A673 (cell line): Measurements from ENCODE around the gene VWA2. TPM values are rescaled to one million over a fixed set of nuclear protein-coding genes. Genes with fewer than 3 reads are reported as not detected.

Experiments used
- BruUV-seq: library from RNA; stranded (reverse); fragments of 400-500 nt; replicated peaks from 2 replicates; lab custom pipeline; 2021; lab: Mats Ljungman, UMichigan
- CTCF ChIA-PET: fragments of 300-600 bp; sonication (Branson Sonifier 250); formaldehyde crosslinking; loops from one replicate; lab custom pipeline; 2022; ENCODE audit warnings: antibody characterized with exemption; lab: Charles Lee
- POLR2A ChIA-PET: fragments of 300-600 bp; sonication (Branson Sonifier 250); formaldehyde crosslinking; loops from one replicate; lab custom pipeline; 2022; ENCODE audit warnings: antibody characterized with exemption; ENCODE audit not compliant: low non-redundant PET; lab: Charles Lee
- DNase-seq: peaks from one replicate; pipeline ENCODE4 v3.0.0-alpha.2; 2015; ENCODE audit warnings: low spot score
- H3K27ac ChIP-seq: fragments of 200-600 bp; sonication (generic); 2 replicates; pipeline ENCODE4 v1.5.1; 2016; ENCODE audit warnings: mixed run types, low read depth, mild to moderate bottlenecking, mixed read lengths, antibody characterized with exemption, low read length; ENCODE audit not compliant: poor library complexity, severe bottlenecking
- H3K27me3 ChIP-seq: fragments of 200-600 bp; sonication (generic); replicated peaks from 2 replicates; pipeline ENCODE4 v1.6.1; 2017; ENCODE audit warnings: mixed run types, low read depth, mild to moderate bottlenecking, mixed read lengths, antibody characterized with exemption, low read length; ENCODE audit not compliant: insufficient read depth, poor library complexity
- H3K36me3 ChIP-seq: fragments of 200-600 bp; sonication (generic); 2 replicates; pipeline ENCODE4 v1.6.1; 2016; ENCODE audit warnings: mixed run types, mild to moderate bottlenecking, mixed read lengths, antibody characterized with exemption, low read length; ENCODE audit not compliant: insufficient read depth, poor library complexity, severe bottlenecking
- H3K4me1 ChIP-seq: fragments of 200-600 bp; sonication (generic); 2 replicates; pipeline ENCODE4 v1.6.1; 2017; ENCODE audit warnings: mixed run types, mild to moderate bottlenecking, mixed read lengths, antibody characterized with exemption, low read length; ENCODE audit not compliant: insufficient read depth, poor library complexity, severe bottlenecking
- H3K4me3 ChIP-seq: fragments of 200-600 bp; sonication (generic); 2 replicates; pipeline ENCODE4 v1.5.1; 2016; ENCODE audit warnings: low read depth, mixed run types, mild to moderate bottlenecking, mixed read lengths, low read length; ENCODE audit not compliant: poor library complexity, severe bottlenecking
- H3K9me3 ChIP-seq: fragments of 200-600 bp; sonication (generic); 2 replicates; pipeline ENCODE4 v1.6.1; 2016; ENCODE audit warnings: mixed run types, low read depth, mild to moderate bottlenecking, mixed read lengths, antibody characterized with exemption, low read length; ENCODE audit not compliant: poor library complexity, severe bottlenecking
- EZH2 ChIP-seq: fragments of 200-600 bp; sonication (generic); IDR thresholded peaks from 2 replicates; pipeline ENCODE4 v1.6.1; 2017; ENCODE audit warnings: borderline replicate concordance, low read depth, mild to moderate bottlenecking, mixed read lengths, antibody characterized with exemption, low read length; ENCODE audit not compliant: poor library complexity, severe bottlenecking
- intact Hi-C: fragments of 100-400 bp; cut with micrococcal nuclease; formaldehyde crosslinking; loops from one replicate; pipeline ENCODE4 v1.10.0; 2022; ENCODE audit not compliant: unreplicated experiment
- total RNA-seq: library from RNA; stranded (reverse); gene quantifications from 2 replicates; pipeline ENCODE4 v1.2.3, GENCODE V29; 2021
- TF ChIP-seq, protein P1 (sequence below): fragments of 300-800, 200-600 bp; sonication (generic); conservative IDR thresholded peaks from 2 replicates; pipeline ENCODE4 v1.5.1; 2017; ENCODE audit warnings: low read depth, mild to moderate bottlenecking, antibody characterized with exemption, low read length, moderate library complexity, mixed read lengths

Gene VWA2
- total RNA-seq, 1 experiment from 2014 or later: not detected

DNA sequence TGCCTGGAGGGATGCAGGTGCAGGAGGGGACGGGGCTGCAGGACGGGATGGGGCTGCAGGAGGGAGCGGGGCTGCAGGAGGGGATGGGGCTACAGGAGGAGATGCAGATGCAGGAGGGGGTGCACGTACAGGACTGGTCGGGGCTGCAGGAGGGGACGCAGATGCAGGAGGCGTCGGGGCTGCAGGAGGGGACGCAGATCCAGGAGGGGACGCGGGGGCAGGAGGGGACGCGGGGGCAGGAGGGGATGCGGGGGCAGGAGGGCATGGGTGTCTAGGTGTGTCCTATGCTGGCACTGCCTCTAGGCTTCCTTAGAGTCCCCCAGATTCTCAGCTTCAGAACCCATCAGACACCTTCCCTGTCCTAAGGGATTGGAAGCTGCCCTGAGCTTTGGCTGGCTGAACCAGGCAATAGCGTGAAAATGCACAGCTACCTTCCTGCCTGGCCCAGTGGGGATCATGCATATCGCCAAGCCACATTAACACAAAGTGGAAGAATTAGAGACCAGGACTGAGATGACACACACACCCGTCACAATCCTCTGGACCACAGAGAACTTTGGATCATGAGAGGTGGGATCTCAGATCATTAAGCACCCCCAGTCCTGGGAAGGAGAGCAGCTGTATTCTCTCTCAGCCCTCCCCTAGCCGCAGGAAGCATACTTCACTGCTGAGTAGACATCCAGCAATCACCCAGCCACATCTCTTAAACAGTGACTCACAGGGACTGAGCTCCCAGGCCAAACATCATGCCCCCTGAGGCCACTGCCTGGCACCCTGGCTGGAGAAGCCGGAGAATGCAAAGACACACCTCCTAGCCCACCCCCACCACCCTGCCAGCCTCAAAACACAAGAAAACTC lies 67.3 kb downstream of the VWA2 start:
- H3K27me3 ChIP-seq: no peaks in the 10 kb centered on the region
- intact Hi-C loops: loop anchor here (10.0 kb wide), 1 partner anchor 128 kb away; no protein-coding TSS in a partner anchor
- no peaks in the 10 kb centered on the region for H3K9me3 ChIP-seq
- POLR2A ChIA-PET: interaction anchor here (0.5 kb wide), 1 partner anchor 89 kb away, joined by 12 read pairs; no protein-coding TSS in a partner anchor
- peaks cover 7% of the 10 kb centered on the region for H3K4me1 ChIP-seq
- DNase-seq: no peak
- H3K36me3 ChIP-seq: no peaks in the 10 kb centered on the region
- H3K27ac ChIP-seq: no peak overlapping the region
- no peak overlapping the region for H3K4me3 ChIP-seq
- TF ChIP-seq EZH2: no peak
- TF ChIP-seq, protein P1, sequence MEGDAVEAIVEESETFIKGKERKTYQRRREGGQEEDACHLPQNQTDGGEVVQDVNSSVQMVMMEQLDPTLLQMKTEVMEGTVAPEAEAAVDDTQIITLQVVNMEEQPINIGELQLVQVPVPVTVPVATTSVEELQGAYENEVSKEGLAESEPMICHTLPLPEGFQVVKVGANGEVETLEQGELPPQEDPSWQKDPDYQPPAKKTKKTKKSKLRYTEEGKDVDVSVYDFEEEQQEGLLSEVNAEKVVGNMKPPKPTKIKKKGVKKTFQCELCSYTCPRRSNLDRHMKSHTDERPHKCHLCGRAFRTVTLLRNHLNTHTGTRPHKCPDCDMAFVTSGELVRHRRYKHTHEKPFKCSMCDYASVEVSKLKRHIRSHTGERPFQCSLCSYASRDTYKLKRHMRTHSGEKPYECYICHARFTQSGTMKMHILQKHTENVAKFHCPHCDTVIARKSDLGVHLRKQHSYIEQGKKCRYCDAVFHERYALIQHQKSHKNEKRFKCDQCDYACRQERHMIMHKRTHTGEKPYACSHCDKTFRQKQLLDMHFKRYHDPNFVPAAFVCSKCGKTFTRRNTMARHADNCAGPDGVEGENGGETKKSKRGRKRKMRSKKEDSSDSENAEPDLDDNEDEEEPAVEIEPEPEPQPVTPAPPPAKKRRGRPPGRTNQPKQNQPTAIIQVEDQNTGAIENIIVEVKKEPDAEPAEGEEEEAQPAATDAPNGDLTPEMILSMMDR: no peak
- no TSS peak for BruUV-seq
- CTCF ChIA-PET: no interaction called here

DNA sequence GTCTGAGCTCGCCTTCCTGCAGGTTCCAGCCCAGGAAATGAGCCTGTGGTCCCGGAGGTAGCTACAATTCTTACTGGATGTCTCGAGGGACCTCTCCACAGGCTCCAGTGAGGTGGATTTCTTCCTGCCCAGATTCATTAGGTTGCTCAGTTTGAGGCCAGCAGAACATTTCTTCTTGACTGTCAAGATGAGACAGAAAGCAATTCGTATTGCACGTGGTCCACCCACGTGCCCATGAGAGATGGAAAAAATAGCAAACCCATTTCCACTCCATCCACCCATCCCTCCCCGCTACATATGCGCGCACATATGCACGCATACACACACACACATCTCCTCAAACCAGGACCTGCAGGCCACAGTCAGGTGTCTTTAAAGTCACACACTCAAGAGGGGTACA lies 68.7 kb downstream of the VWA2 start:
- H3K36me3 ChIP-seq: no peaks in the 10 kb centered on the region
- POLR2A ChIA-PET: no interaction called here
- H3K9me3 ChIP-seq: no peaks in the 10 kb centered on the region
- no peak for DNase-seq
- H3K4me1 ChIP-seq: peaks cover 7% of the 10 kb centered on the region
- CTCF ChIA-PET: no interaction called here
- TF ChIP-seq, protein P1: no peak
- TF ChIP-seq EZH2: no peak
- BruUV-seq: no TSS peak
- no peak overlapping the region for H3K27ac ChIP-seq
- no peak overlapping the region for H3K4me3 ChIP-seq
- H3K27me3 ChIP-seq: no peaks in the 10 kb centered on the region
- intact Hi-C loops: loop anchor here (10.0 kb wide), 1 partner anchor 127 kb away; no protein-coding TSS in a partner anchor

- Histone ChIP-seq H3K4me3 (no peak overlapping the region), H3K36me3 (no peaks in the 10 kb centered on the region), H3K4me1 (peaks cover 7% of the 10 kb centered on the region), H3K9me3 (no peaks in the 10 kb centered on the region), H3K27ac (no peak overlapping the region), H3K27me3 (no peaks in the 10 kb centered on the region)
- intact Hi-C loops: loop anchor here (10.0 kb wide), 1 partner anchor 126 kb away; no protein-coding TSS in a partner anchor
- ChIA-PET CTCF (no interaction called here), POLR2A (no interaction called here)
- DNase-seq: no peak
- BruUV-seq: no TSS peak
- TF ChIP-seq EZH2: no peak
- TF ChIP-seq, protein P1: no peak
These were observed 69.7 kb downstream of the VWA2 start for GRCh38 chr10:114308531-114309363.
